ENCODE results near the gene KRT80.
"Not testable (repeated sequence)": the region's sequence is repeated elsewhere in the genome, so short reads cannot be mapped to it uniquely, and the experiment has no call there.

KRT80 gene

DNA sequence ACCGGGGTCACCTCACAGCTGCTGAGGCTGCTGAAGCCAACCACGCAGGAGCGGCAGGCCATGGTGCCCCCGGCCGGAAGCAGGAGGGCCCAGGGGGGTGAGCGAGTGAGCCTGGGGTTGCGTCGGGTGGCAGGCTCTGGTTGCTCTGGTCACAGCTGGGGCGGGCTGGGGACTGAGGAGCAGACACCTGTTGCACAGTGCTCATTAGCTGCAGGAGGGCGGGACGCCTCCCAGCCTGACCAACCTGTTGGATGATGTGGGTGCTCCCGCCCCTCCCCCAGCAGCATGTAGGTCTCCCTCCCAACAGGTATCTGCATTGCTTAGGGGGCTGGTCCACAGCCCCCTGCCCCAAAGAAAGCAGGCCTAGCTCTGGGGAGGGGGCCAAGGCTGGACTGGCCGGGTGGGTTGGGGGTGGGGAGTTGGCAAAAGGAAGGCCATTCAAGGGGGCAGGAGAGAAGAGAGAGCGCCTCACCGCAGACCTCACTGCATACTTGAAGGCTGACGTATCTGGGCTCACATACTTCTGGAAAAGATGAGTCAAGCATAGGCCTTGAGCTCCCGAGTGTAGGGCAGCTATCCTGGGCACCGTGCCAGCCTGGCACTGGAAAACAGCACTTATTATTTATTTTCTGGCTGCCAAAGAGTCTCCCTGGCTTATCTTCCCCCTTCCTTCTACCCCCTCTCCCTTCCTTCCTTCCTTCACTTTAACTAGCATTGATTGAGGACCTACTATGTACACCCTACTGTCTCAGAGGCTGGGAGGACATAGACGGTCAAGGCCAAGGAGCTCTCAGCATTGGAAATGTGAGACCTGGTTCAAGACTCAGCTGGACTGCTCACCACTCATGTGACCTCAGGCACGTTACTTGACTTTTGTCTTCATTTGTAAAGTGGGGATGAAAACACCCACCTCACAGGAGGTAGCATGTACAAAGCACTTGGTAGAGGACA, at the start of gene KRT80:
TSS of gene KRT80 (minus strand) at position 174 of the 951 bp plus-strand sequence. CDS start at position 62, 112 bp downstream.
- peak; percentile 99 for FAIRE-seq

DNA sequence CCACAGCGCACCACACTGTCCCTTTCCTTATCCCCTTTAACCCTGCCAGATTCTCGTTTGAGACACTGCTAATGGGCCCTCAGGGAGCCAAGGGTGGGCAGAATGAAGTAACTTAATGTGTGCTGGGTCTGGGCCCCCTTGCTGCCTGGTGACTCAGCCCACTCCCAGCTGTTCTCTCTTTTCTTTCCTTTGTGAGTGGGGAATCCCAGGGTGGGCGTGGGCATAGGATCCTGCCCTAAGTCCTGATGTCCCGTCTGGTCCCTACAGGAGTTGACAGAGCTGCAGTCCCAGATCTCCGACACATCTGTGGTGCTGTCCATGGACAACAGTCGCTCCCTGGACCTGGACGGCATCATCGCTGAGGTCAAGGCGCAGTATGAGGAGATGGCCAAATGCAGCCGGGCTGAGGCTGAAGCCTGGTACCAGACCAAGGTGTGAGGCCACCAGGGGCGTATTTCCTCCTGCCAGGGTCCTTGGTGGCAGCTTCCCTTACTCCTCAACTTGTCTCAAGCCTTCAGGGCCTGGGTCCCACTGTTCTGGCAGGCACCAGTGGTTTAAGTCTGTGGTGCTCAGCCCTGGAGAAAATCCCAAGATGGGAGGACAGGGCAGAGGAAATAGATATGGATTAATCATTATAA, 49.5 kb upstream of the KRT80 start:
- FAIRE-seq = no peak

DNA sequence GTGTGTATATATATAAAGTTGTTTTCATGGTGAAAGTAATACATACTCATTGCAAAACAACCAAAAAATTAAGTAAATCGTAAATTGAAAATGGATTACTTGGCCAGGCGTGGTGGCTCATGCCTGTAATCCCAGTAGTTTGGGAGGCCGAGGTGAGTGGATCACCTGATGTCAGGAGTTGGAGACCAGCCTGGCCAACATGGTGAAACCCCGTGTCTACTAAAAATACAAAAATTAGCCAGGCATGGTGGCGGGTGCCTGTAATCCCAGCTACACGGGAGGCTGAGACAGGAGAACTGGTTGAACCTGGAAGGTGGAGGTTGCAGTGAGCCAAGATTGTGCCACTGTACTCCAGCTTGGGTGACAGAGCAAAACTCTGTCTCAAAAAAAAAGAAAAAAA, 48.4 kb upstream of the KRT80 start:
- FAIRE-seq = not testable (repeated sequence)

DNA sequence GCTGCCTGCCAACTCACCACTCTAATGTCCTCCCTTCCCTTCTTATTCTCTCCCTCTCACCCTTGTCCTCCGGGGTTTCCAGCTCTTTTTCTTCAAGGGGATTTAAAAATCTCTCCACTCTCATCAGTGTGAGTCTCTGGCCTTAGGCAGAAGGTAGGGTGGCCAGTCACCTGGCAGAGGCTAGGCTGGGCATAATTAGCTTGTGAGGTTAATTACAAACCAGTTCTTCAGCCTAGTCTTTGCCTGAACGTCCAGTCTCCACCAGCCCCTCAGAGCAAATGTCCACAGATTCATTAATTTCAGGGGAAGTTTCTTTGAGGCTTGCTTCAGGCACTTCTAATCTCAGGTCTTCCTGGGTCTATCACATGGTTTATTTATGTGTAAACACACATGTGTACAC, 48.0 kb upstream of the KRT80 start:
- FAIRE-seq = no peak

DNA sequence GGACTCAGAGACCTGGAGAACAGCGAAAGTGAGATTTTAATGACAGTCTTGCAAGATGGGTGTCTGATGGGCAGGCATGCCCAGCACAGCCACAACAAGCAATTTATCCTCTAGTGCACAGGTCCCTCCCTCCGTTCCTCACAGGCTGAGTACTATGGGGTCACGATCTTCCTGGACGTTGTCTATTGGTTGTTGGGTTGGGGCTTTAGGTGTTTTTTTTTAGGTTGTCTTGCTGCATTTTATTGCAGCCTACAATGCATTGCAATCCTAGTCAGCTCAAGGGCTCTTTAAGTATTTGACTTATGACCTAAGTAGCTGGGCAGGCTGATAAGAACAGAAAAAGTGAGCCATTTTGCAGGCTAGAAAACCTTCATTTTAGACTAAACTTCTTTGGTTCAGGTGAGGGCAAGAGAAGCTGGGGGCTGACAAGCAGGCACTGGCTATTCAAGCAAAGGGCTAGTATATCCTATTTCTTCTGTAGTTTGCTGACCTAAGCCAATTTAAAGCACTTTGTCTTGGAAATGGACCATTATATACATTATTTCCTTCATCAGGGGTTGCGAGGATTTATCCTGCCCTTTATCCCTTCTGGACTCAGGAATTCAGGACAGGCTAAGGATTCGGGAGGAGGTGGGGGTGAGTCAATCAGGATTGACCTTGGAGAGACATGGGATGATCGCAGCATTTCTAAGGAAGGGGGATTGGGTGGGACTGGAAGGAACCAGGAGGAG, 47.3 kb upstream of the KRT80 start:
- FAIRE-seq = no peak

DNA sequence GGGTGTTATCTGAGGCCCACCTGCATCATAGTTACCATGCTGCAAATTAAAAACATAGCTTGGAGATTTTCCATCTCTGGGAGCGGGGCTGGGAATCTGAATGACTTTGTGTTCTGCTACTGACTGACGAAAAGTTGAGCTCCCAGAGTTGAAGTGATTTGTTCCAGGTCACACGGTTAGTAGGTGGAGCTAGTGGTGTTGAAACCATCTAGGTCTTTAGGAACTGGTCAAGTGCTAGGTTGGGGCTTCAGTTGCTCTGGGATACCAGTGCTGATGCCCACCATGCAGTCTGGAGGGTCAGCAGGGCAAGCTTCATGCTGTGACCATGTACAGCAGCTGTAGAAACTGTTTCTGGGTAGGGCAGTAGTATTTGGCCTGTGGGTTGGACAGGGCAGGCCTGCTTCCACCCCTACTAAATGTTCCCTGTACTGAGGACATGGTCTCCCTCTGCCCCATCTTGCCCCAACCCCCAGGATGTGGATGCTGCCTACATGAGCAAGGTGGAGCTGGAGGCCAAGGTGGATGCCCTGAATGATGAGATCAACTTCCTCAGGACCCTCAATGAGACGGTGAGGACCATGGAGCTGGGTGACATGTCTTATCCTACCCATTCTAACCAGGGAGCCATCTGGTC, 46.5 kb upstream of the KRT80 start:
- no peak for FAIRE-seq

DNA sequence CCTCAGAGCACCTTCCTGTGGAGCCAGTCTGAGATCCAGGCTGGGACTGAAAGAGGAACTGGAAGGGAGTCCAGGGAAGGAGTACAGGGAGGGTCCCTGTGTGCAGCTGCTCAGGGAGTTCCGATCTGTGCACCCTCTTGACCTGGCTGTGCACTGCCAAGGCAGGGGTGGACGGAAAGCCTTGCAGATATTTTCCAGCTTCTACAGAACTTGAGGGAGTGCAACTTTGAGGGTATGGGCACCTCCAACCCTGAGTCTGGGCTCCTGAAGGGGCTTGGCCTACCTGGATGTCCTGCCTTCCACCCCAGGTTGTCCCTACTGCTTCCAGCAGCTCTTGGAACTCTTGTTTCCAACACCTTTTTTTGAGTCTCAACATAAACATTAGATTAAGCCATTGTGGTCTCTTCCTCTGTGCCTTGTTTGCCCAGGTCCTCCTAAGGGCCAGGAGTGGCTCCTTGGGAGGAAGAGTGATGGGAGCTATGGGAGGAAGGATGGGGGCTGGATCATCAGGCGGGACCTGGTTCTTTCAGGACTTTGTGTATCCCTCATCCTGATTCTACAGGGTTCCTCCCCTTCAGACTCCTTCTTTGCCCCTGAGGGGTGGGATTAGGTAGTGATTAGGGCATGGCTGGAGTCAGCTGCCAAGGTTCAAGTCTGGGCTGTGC, 44.7 kb upstream of the KRT80 start:
- no peak for FAIRE-seq

DNA sequence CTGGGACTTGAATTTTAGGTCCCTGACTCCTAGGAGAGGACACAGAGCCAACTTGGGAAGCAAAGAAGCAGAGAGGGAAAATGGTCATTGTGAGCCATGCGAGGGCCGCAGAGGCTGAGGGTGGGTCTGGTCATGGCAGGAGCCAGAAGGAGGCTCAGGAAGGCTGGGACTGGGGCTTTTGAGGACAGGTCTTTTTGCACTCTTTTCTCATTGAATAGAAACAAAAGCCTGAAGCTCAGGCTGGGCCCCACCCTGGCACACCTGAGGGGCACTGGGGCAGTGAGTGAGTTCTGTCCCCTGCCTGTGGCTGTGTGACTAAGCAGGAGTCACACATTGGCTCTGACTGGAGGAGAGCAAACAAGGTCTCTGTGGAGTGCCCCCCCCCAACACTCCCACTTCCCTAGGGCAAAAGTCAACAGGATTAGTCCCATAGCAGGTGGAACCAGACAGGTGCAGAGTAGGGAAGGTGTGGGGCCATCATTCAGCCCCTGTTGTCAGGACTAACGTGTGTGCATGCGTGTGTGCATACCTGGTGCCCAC, 44.1 kb upstream of the KRT80 start:
- no peak for FAIRE-seq

DNA sequence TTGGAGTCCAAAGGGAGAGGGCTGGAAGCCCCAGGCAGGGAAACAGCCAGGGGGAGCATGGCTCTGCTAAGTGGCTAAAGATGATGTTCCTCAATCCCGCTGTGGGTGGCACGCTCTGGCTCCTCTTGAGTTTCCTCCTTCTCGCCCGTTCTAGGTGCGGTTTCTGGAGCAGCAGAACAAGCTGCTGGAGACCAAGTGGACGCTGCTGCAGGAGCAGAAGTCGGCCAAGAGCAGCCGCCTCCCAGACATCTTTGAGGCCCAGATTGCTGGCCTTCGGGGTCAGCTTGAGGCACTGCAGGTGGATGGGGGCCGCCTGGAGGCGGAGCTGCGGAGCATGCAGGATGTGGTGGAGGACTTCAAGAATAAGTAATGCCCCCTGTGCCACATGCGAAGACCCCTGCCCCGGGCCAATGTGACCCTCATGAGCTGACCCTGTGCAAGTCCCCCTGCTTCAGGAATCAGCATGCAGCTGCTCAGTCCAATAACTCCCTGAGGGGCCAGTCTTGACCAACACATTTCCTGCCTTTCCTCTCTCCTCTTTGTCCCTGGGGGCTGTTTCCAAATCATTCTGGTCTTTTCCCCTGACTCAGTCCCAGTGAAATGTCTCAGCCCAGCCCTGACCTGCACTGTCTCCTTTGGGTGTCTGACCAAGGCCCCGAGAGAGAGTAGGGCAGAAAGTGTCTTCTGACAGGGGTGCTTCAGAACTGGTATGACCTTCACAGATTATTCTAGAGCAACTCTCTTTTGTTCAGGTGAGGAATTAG, 43.4 kb upstream of the KRT80 start:
- no peak for FAIRE-seq

DNA sequence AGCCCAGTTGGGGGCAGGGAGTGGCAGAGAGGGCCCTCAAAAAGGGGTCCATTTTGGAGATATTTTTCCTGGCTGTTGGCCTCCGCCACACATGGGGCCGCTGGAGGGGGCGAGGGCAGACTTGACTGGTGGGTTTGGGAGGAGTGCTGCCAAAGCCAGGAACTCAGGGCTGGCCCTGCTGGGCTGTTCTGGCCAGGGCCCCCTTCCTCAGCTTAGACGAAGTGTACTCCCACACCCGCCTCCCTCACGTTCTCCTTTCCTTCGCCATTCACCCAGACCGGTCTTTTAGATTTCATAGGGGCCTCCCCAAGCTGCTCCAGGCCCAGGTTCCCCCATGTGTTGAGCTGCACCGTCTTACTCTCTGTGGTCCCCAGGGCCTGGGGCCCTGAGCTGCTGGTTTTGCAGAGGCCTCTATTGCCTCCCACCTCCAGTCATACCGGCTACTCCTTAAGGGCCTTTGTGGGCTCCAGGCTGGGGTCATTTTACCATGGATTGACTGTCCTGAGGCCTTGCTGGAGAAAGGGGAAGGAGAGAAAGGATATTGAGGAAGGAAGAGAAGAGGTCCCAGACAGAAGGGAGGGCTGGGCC, 42.5 kb upstream of the KRT80 start:
- FAIRE-seq = no peak

DNA sequence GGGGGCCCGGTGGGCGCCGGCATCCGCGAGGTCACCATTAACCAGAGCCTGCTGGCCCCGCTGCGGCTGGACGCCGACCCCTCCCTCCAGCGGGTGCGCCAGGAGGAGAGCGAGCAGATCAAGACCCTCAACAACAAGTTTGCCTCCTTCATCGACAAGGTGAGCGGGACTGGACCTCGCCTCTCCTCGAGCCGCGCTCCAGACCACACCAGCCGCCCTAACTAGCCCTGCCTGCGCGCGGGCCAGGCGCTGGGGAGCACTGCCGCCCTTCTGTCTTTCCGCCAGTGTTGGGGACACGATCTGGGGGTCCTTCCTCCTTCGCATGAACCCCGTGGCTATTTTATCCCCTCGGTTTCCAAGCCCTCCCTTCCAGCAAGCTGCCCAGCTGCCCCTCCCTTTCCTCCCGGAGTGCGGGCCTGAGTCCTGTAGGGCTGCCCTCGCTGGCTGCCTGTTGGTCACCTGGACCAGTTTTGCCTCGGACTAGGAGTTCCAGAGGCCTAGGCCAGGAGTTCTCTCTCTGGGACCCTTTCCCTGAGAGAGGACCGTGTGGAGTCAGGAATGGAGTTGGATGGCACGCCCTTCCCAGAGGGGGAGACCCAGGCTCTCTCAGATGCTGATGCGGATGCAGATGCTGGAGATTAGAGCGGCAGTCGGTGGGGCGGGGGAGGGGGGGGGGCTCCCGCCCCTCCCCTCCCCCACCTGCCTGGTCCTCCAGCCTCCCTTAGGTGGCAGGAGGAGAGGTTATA, 41.8 kb upstream of the KRT80 start:
- no peak for FAIRE-seq

DNA sequence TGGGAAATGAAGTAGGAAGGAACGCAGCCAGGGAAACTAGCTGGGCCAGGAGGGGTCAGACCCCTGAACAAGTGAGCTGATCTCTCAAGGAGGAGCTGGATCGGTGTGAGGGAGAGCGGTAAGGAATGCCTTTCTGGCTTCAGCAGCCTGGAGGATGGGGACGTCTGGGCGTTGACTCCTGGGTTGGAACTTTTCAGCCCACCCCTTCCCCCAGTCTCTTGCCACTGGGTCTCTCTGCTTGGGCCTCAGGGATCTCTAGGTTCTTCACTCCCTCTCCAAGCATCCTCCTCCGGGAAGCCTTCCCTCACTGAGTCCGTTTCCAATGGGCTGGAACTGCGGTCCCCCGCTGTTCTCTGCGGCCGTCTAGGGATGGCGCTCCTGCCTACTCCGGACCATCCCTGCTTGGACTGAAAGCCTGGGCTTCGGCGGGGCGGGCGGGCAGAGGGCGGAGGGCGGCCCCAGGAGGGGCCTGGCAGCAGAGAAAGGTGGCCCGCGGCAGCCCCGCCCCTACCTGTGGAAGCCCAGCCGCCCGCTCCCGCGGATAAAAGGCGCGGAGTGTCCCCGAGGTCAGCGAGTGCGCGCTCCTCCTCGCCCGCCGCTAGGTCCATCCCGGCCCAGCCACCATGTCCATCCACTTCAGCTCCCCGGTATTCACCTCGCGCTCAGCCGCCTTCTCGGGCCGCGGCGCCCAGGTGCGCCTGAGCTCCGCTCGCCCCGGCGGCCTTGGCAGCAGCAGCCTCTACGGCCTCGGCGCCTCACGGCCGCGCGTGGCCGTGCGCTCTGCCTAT, 41.1 kb upstream of the KRT80 start, which contains the start of gene KRT7:
TSS of gene KRT7 (plus strand) at position 570 of the 788 bp plus-strand sequence. CDS start at position 624, 54 bp downstream.
- no peak for FAIRE-seq

DNA sequence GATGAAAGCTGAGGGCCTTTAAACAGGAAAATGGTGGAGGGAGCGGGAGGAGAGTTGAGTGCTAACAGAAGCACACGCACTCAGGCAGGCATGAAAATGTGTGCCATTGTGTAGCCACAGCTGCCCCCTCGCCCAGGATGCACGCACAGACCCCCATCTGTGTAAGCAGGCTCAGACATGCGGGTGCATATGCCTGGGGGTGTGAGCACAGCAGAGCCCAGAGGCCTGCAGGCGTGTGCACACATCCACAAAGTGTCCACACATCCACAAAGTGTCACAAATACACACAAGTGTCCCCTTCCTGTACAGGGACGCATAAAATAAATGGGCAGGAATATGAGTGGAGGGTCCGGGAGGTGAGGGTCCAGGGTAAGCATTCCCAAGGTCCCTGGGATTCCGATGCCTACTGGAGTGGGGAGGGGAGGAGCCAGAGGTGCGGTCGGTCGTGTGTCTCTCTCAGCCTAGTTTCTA, 40.4 kb upstream of the KRT80 start:
- no peak for FAIRE-seq

DNA sequence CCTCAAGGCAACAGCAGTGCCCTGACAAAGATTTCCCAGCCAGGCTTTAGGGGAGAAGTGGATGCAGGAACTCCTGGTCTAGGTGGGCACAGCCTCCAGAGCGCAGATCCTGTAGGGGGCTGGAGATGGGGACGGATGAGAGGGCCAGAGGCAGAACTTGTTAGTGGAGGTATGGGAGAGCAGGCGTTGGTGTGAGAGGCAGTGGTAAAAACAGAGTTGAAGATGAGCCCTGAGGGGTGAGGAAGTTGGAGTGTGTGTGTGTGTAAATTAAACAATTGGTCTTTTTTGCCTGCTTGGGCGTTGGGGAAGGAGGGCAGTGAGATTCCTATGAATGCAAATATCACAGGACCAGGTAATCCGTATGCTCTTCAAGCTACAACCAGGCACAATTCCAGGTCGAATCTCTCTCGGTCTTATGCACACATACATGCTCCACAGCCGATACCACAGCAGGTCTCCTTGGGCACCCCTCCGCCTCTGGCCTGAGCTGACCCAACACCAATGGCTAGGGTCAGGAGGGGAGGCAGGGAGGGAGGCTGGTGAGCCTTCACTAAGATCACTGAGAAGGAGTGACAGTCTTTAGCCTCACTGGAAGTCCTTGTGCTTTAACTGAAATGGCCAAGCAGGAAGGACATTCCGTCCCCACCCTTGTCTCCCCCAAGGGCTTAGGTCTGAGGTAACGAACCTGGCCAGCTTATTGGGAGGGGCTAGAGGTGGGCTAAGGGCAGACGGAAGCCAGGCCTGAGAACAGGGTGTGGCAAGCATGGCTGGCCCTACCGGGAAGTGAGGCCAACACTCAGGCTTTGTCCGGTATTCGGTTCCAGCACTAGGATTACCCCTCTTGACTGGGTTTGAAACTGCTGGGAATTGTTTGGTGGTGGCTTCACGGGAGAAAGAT, 39.7 kb upstream of the KRT80 start:
- no peak for FAIRE-seq

DNA sequence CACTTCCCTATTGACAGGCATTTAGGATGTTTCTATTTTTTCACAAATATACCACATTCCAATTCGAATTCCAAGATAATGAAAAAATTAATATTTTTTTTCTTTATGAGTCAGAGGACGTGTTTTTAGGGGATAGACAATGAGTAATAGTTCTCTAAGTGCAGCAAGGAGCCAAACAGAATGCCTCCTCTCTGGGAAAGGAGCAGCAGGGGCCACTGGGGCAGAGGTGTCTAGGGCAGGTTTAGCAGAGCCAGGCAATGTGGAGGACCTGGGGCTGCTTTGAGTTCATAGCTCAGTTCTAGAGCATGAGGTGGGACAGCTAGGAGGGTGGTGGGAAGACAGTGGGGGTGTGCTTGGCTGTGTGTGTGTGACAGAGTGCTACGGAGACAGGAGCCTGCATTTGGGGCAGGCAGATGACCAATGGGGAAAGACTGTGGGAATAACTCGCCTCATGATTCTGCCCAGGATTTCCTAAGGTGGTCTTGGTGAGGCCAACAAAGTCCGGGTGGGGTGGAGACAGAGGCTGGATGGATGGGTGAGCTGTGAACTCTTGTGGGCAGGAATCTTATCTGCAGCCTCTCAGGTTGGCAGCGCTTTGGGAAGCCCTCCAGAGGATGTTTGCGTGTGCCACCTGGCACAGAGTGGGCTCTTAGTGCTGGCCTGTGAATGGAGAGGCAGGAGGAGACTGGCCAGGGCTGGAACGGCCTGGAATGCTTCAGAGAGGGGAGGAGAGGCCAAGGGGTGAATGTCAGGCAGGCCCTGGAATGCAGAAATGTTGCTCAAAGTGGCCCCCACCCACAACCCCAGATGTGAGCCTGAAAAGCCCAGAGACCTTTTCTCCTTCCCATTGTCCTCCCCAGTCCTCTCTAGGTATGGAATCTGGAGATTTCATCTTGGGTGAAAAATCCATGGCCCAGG, 38.8 kb upstream of the KRT80 start:
- no peak for FAIRE-seq

DNA sequence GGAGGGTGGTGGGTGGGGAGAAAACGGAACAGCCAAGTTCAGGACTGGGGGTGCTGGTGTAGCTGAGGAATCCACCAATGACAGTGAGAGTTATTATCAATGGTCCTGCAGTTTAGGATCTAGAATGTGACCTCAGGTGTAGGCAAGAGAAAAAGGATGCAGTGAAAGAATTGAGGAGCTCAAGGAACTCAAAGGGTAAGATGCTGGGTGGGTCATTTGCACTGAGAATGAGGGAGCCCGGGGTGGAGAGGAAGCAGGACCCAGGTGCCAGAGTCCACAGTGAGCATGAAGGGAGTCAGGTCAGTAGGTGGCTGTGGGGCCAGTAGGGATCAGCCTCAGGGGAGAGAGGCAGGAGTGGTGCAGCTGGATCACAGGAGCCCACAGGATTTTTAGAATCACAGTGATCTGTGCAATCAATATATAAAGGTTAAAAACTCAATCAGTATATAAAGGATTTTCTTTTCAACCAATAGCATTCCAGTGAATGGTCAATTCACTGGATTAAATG, 38.1 kb upstream of the KRT80 start:
- no peak for FAIRE-seq

DNA sequence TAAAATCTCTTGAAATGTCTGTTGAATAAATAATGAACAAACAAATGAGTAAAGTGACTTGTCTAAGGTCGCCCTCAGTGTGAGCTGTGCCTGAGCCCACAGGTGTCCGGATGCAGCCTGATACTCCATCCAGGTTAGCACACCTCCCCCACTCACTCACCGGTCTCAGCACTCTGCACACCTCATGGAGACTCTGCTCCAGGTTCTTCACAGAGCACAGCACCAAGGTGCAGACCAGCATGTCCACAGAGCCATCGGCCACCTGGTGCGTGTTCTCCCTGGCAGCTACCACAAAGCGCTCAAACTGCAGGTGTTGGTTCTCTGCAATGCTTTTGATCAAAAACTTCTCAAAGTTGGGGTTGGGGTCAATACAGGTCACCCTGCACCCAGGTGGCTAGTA, 37.1 kb upstream of the KRT80 start:
- no peak for FAIRE-seq

Data from islet of Langerhans (tissue), 1 donor.